Measurements from ENCODE around the gene AARS2.

Gene AARS2

DNA sequence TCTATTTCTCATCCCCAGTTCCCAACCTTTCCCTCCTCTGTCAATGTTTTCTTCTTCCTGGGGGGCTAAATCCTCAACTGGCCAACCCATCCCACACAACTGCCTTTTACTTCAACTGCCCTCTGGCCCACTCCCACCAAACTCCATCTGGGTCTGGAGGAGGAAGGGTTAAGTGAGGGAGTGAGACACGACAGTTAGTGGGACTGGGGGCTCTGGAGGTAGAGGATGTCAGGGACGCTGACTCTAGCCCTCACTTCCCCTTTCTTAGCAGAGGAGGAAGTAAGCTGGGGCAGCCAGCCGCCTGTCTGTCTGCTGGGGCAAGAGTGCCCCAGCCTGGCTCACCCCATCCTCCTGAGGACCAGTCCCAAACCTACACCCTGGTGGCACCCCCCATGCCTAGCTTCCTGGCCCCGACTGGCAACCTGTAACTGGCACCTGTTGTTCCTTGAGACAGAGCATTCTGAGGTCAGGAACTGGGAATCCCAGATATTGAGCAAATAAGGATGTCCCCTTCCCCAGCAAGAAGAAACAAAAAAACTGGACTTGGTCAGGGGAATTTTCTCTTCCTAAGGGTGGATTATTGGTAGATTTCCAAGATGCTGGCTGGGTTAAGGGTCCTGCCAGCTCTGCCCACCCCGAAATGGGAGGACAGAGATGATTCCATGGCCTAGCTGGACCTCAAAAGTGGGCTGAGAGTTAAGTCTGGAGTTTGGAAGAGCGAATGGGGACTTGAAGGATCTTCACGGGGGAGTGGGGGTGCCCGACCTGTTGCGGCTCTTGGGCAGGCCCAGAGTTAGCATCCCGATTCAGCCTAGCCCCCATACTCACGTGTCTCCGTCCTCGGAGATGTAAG, 48.8 kb downstream of the AARS2 start:
- Mint-ChIP-seq H3K36me3 (peaks cover 13% of the 10 kb centered on the region), H3K9me3 (no peaks in the 10 kb centered on the region), H3K4me1 (peaks cover 54% of the 10 kb centered on the region), H3K27ac (peak overlapping the region; percentile 93), H3K27me3 (peaks cover 25% of the 10 kb centered on the region), H3K4me3 (peak overlapping the region; percentile 85)
- CTCF ChIA-PET = interaction anchor here (0.8 to 1.4 kb wide), 10 partner anchors 11 to 91 kb away, joined by 3 to 5 read pairs (median 4); partner anchors contain the start of genes AARS2 and SLC29A1
- DNase-seq = peak; percentile 62

DNA sequence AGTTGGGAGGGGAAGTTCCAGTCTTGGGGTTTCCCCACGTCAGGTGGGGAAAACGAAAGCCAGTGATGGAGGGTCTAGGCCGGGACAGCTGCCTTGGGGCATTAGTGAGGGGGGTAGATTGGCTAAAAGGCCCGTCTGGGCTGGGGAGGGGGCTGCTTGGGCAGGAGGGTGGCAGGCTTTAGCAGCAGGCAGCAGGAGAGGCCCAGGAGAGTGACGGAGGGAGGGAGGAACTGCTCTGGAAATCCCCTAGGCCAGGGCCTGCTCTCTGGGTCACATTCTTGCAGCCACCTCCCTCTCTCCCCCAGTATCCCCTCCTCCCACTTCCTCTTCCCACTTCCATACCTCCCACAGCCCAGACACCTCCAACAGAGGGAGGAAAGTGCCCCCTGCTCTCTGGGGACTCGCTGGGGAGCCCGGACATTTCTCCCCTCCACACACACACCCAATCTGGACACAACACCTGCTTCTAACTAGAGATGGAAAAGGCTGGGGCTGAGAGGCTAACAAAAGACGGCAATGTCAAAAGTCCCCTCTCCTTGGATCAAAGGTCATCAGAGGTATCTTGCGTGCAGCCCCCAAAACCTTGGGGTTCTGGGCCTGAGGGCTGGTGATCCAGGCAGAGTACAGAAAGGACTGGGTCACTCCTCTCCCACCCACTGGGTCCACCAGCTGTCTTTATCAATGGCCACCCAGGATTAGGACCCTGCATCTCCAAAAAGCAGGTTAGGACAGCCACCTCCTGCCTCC, 49.6 kb downstream of the AARS2 start:
- peak overlapping the region; percentile 85 for H3K4me3 Mint-ChIP-seq
- H3K4me1 Mint-ChIP-seq = peaks cover 56% of the 10 kb centered on the region
- no peaks in the 10 kb centered on the region for H3K9me3 Mint-ChIP-seq
- peak overlapping the region; percentile 93 for H3K27ac Mint-ChIP-seq
- CTCF ChIA-PET = interaction anchor here (1.1 to 2.5 kb wide), 5 partner anchors 10 to 77 kb away, joined by 3 to 10 read pairs (median 4); partner anchors contain the start of gene SLC29A1
- peaks cover 17% of the 10 kb centered on the region for H3K27me3 Mint-ChIP-seq
- peak; percentile 50 for DNase-seq
- H3K36me3 Mint-ChIP-seq = peaks cover 19% of the 10 kb centered on the region

DNA sequence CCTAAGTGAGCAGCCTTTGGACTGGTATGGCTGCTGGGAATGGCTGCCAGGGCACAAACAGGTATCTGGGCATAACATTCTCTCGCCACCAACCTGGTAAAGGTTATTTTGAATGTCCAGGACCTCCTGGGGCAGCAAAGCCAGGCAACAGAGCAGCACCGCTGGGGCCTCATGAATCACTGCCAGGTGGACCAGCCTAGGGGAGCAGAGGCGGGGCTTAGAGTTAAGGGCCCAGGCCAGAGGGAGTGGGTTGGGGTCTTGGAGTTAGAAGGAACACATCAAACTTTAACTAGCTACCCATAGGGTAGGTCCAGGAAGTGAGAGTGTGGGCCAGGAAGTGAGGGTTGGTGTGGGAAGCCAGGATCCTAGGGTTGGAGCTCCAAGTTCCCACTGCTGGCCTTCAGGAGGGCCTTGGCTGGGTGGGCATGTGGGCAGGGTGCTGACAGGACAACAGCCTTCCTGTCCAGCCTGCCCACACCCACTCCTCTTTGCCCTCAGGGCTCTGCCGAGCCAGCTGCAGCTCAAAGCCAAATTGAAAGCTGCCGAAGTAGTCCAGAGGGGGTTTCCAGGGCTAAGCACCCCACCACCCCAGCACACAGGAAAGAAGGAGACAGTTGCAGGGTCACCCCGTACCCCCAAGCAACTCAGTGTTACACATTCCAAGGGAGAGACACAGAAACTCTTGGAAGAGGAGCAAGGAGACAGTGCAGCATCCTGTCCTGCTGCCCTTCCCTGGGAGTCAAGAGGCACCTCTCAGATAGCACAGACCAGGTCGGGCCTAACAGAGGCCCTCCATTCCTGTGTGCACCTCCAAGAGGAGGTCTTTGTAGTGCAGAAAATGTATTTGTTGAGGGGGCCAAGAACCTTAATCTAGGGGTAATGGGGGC, 50.4 kb downstream of the AARS2 start:
- H3K27ac Mint-ChIP-seq = peak overlapping the region; percentile 93

DNA sequence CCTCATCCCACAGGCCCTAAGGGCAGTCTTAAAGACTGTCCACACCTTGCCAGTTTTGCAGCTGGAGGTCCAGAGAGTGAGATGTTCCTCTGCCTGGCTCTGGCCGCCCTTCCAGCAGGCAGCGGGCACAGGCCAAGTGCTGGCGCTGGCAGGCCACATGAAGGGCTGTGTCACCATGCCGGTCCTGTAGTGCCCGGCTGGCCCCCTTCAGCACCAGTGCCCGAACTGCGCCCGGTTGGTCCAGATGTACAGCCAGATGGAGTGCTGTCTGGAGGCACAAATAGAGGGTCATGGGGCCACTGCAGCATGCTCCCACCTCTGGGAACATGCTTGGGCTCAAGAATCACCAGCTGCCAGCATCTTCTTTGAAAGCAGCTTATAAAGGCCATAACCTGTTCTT, 51.6 kb downstream of the AARS2 start:
- Mint-ChIP-seq H3K4me3 (no peak overlapping the region), H3K27ac (no peak overlapping the region), H3K9me3 (no peaks in the 10 kb centered on the region), H3K36me3 (peaks cover 22% of the 10 kb centered on the region), H3K4me1 (peaks cover 58% of the 10 kb centered on the region), H3K27me3 (peaks cover 3% of the 10 kb centered on the region)
- DNase-seq = no peak
- CTCF ChIA-PET = interaction anchor here (1.0 to 2.5 kb wide), 5 partner anchors 8 to 165 kb away, joined by 3 to 10 read pairs (median 4); no protein-coding TSS in a partner anchor

More for the DNA sequence above, 50.4 kb downstream of the AARS2 start:
- peaks cover 10% of the 10 kb centered on the region for H3K27me3 Mint-ChIP-seq
- peak overlapping the region; percentile 85 for H3K4me3 Mint-ChIP-seq
- H3K36me3 Mint-ChIP-seq = peaks cover 22% of the 10 kb centered on the region
- no peak for DNase-seq
- H3K4me1 Mint-ChIP-seq = peaks cover 61% of the 10 kb centered on the region
- H3K9me3 Mint-ChIP-seq = no peaks in the 10 kb centered on the region
- CTCF ChIA-PET = interaction anchor here (1.1 to 2.5 kb wide), 3 partner anchors 9 to 73 kb away, joined by 4 to 10 read pairs (median 4); no protein-coding TSS in a partner anchor

DNA sequence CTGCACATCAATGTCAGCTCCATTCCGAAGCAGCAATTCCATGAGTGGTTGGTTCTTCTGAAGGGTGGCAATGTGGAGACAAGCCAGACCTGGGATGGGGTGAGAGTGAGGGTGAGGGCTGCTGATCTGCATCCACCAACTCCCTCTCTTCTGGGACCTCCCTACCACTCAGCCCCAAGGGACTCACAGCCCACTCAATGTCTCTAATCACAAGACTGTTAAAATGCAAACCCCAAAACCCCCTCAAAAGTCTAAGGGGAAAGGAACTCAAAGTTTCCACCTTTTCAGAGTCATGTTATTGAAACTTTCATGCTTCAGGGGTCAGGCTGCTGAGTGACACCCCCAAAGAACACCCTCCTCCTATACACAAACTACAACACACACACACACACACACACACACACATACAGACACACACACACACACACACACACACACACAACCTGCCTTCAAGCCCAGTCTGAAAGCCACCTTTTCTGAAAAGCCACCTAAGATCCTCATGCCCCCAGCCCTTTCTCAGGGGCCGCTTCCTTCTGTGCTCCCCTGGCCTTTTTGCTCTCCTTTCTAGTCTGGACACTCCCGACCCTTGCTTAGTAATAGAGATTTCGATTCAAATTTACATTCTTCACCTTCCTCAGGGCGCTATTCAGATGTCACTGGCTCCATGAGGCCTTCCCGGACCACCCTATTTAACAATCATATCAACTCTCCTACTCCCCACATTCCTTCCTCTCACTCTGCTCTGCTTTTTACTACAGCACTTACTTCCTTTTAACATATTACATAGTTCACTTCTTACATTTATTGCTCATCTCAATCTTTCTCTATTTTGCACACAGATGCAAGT, 52.5 kb downstream of the AARS2 start:
- H3K27ac Mint-ChIP-seq = peak overlapping the region; percentile 0
- peaks cover 28% of the 10 kb centered on the region for H3K36me3 Mint-ChIP-seq
- no peak for DNase-seq
- no peaks in the 10 kb centered on the region for H3K9me3 Mint-ChIP-seq
- no peaks in the 10 kb centered on the region for H3K27me3 Mint-ChIP-seq
- peaks cover 59% of the 10 kb centered on the region for H3K4me1 Mint-ChIP-seq
- H3K4me3 Mint-ChIP-seq = no peak overlapping the region
- CTCF ChIA-PET = interaction anchor here (1.0 kb wide), 1 partner anchor 9 kb away, joined by 4 read pairs; no protein-coding TSS in a partner anchor

DNA sequence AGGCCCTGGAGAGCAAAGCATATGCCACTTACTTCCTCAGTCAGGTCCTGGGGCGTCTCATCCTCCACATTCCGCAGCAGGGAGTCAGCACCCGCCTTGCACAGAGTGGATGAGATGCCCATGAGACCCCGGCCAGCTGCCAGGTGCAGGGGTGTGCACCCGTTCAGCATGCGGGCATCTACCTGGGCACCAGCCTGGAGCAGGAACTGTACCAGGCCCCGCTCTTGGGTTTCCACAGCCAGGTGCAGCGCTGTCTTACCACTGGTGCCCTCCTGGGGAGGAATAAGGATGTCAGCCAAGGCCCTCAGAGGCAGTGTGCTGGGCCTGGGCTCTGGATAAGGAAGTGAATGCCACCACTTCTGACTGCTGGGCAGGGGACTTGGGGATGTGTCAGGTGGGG, 53.1 kb downstream of the AARS2 start:
- Mint-ChIP-seq H3K4me1 (peaks cover 63% of the 10 kb centered on the region), H3K27ac (no peak overlapping the region), H3K36me3 (peaks cover 33% of the 10 kb centered on the region), H3K4me3 (no peak overlapping the region), H3K9me3 (no peaks in the 10 kb centered on the region), H3K27me3 (no peaks in the 10 kb centered on the region)
- CTCF ChIA-PET = no interaction called here
- DNase-seq = no peak

DNA sequence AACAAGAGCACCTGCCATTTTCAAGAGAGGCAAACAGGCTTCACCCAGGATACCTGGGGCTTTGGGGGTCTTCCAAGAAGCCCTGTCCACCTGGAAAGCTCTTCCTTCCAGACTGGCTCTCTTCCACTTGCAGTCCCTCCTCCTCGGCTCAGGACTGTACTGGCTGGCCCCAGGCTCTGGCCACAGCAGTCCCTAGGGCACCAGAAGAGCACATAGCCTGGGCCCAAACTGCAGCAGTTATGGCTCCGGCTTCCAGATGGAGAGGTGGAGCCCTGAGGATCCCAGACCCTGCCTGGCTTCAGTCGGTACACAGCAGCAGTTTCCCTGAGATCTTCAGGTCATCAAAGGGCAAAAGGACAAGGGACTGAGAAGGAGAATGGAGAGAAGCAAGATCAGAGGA, 54.2 kb downstream of the AARS2 start:
- H3K36me3 Mint-ChIP-seq = peaks cover 37% of the 10 kb centered on the region

DNA sequence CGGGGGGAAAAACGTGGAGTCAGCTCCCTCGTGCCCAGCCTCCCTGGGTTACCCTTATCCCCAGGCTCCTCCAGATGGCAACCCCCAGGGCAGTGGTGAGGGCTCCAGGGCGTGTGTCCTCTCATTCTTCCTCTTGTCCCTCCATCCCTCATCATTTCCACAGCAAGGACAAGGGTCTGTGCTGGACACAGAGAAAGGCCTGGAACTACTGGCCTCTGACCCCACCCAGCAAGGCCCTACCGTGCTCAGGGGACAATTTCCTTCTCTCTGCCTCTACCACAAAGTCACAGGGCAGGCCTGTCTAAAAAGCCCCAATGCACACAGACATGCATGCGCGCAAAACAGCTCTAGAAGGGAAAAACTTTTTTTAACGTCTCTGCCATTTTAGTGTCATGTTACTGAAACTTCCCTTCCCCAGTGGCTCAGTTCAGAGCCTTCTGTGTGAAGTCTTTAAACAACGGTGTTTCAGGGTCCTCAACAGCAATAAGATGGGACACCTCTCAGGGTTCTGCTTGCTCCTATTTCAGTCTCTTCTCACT, 54.8 kb downstream of the AARS2 start:
- CTCF ChIA-PET = no interaction called here
- peaks cover 63% of the 10 kb centered on the region for H3K4me1 Mint-ChIP-seq
- H3K27ac Mint-ChIP-seq = peak overlapping the region; percentile 80
- peaks cover 43% of the 10 kb centered on the region for H3K36me3 Mint-ChIP-seq
- H3K27me3 Mint-ChIP-seq = no peaks in the 10 kb centered on the region
- H3K4me3 Mint-ChIP-seq = peak overlapping the region; percentile 78
- DNase-seq = no peak
- H3K9me3 Mint-ChIP-seq = no peaks in the 10 kb centered on the region

More for the DNA sequence above, 54.2 kb downstream of the AARS2 start:
- H3K4me1 Mint-ChIP-seq = peaks cover 64% of the 10 kb centered on the region
- peak overlapping the region; percentile 78 for H3K4me3 Mint-ChIP-seq
- CTCF ChIA-PET = no interaction called here
- H3K9me3 Mint-ChIP-seq = no peaks in the 10 kb centered on the region
- DNase-seq = no peak
- no peaks in the 10 kb centered on the region for H3K27me3 Mint-ChIP-seq
- peak overlapping the region; percentile 50 for H3K27ac Mint-ChIP-seq

DNA sequence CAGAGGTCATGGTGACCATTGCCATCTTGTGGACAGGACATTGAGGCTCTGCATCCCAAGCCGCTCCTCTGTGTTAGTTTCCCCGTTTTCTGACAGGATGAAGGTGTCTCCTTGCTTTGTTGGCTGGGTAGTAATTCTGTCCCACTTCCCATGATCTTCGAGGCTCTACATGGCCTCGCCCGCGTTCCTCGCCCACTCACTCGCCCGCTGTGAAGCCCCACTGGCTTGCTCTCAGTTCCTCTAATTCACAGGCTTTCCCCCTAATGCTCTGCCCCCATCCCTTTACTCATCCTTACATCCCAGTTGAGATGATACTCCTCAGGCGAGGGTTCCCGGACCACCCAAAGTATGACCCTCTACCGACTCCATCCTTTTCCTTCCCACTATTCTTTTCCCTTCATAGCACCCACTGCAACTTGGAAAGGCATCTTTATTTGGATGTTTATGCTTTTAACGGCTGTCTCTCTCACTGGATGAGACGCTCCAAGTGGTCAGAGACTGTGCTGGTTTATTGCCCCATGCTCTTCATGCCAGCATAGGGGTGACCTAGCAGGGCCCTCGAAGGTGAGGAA, 55.3 kb downstream of the AARS2 start:
- Mint-ChIP-seq H3K4me1 (peaks cover 62% of the 10 kb centered on the region), H3K27ac (peak overlapping the region; percentile 80), H3K36me3 (peaks cover 45% of the 10 kb centered on the region), H3K9me3 (no peaks in the 10 kb centered on the region), H3K4me3 (peak overlapping the region; percentile 78), H3K27me3 (no peaks in the 10 kb centered on the region)
- CTCF ChIA-PET = interaction anchor here (1.5 to 2.0 kb wide), 2 partner anchors 10 to 11 kb away, joined by 6 to 11 read pairs; no protein-coding TSS in a partner anchor
- DNase-seq = no peak

DNA sequence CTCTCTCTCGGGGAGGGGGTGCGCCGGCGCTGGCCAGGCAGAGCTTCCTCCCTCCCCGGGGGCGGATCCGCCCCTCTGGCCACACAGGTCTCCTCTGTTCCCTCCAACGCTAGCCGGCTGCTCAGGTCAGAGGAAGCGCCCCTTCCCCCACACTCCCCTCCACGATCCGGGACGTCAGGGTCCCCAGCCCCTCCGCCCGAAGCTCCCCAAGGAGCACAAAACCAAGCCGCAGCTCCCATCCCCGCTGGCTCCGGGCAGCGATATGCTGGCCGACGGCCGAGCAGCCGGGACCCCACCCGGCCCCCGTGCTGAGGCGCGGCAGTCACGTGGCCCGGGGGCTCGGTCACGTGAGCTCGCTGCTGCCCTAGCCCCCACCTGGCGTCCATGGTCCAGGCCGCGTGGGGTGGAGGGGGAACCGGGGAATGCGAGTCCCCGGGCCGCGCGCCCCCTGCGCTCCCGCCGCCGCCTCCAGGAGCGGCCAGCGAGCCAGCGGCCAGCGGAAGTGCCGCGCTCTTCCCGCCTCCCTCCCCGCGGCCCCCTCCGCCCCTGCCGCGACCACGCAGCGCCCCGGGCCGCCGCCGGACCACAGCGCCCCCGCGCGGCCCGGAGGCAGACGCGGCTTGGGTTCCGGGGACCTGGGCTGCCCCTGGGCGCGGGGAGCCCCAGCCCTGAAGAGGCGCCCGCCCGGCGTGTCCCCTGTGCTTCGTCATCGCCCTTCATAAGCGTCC, 56.0 kb downstream of the AARS2 start, which contains the start of gene SLC35B2:
TSS of gene SLC35B2 (minus strand) at position 504 of the 728 bp plus-strand sequence. CDS start at position 386, 118 bp downstream.
- Mint-ChIP-seq H3K27me3 (no peaks in the 10 kb centered on the region), H3K9me3 (no peaks in the 10 kb centered on the region), H3K36me3 (peaks cover 49% of the 10 kb centered on the region), H3K4me3 (peak within 1 kb of the TSS; percentile 87), H3K27ac (peak within 1 kb of the TSS; percentile 85), H3K4me1 (peaks cover 59% of the 10 kb centered on the region)
- CTCF ChIA-PET = interaction anchor here (0.6 to 4.8 kb wide), 15 partner anchors 9 to 621 kb away, joined by 3 to 32 read pairs (median 6); partner anchors contain the start of genes HSP90AB1 and SLC29A1
- peak; percentile 71 for DNase-seq

DNA sequence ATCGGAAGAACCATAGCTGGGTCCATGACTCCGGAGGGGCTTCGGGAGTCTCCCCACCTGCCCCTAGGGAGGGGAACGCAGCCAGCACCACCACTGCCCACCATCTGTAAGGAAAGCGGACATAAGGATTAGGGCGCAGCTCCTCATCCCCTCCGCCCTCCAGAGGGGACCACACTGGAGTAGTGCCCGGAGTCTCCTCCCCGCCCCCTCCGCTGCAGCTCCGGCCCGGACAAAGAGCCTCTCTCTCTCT, 56.4 kb downstream of the AARS2 start:
- Mint-ChIP-seq H3K4me3 (peak overlapping the region; percentile 87), H3K27ac (peak overlapping the region; percentile 85), H3K36me3 (peaks cover 54% of the 10 kb centered on the region), H3K27me3 (no peaks in the 10 kb centered on the region), H3K9me3 (no peaks in the 10 kb centered on the region), H3K4me1 (peaks cover 60% of the 10 kb centered on the region)
- CTCF ChIA-PET = interaction anchor here (0.6 to 4.8 kb wide), 15 partner anchors 8 to 620 kb away, joined by 3 to 32 read pairs (median 6); partner anchors contain the start of genes HSP90AB1 and SLC29A1
- DNase-seq = no peak

Data from activated naive CD4-positive, alpha-beta T cell treated with anti-CD3 and anti-CD28 coated beads, Interleukin-2, amount 10 ng/mL, durations not matched to agents 7 days and 5 days (primary cell).